GM18517 (cell line): ENCODE measurements around the gene TMEM52.
"Not testable (repeated sequence)": the region's sequence is repeated elsewhere in the genome, so short reads cannot be mapped to it uniquely, and the experiment has no call there.

Experiments
- ATAC-seq: cut with Tn5 transposase; IDR thresholded peaks from one replicate; pipeline ENCODE4 v1.9.1; 2021; ENCODE audit warnings: mild to moderate bottlenecking, moderate library complexity; ENCODE audit not compliant: unreplicated experiment

The TMEM52 gene

DNA sequence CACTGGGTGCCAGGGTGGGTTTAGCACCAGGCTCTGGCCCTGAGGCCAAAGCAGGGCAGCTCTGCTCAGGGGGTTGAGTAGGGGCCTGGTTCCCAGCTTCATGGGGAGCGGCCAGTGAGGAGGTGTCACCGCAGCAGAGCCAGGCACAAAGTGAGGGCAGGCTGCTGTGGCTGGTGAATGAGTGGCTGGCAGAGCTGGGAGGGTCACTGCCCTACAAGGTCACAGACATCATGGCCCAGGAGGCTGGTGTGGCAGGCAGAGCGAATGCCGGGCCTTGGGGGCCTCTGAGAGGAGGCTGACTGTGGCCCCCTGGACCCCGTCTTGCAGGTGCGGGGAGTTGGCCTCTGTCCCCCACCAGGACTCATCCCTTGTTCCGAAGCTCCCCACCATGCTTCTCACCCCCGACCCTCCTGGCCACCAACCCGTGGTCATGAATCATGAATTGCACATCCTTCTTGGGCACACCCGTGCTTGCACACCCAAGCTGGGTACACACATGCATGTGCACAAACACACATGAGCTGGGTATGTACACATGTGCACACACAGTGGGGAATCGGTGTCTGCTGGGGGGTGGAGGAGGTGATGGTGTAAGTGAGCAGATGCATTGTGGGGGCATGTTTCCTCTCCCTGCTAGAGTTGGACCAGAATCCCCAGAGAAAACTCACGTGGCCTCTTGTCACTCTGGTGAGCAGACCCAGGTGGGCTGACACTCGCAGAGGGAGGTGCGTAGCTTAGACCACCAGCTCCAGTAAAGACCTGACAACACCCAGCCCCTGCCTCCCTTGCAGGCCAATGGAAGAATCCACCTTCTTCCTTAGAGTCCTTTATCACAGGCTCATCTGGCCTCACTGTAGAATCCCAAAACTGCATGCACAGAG lies 23.4 kb downstream of the TMEM52 start:
- ATAC-seq = no peak

- no peak for ATAC-seq
These were observed 24.0 kb downstream of the TMEM52 start for GRCh38 chr1:1895060-1895418.

- no peak for ATAC-seq
These were observed 24.6 kb downstream of the TMEM52 start for GRCh38 chr1:1894354-1895059.

GRCh38 chr1:1893997-1894353 lies 25.1 kb downstream of the TMEM52 start:
- no peak for ATAC-seq

- ATAC-seq = no peak
These were observed 25.6 kb downstream of the TMEM52 start for GRCh38 chr1:1893291-1893985.

- ATAC-seq = no peak
These were observed 26.3 kb downstream of the TMEM52 start for GRCh38 chr1:1892763-1893120.

DNA sequence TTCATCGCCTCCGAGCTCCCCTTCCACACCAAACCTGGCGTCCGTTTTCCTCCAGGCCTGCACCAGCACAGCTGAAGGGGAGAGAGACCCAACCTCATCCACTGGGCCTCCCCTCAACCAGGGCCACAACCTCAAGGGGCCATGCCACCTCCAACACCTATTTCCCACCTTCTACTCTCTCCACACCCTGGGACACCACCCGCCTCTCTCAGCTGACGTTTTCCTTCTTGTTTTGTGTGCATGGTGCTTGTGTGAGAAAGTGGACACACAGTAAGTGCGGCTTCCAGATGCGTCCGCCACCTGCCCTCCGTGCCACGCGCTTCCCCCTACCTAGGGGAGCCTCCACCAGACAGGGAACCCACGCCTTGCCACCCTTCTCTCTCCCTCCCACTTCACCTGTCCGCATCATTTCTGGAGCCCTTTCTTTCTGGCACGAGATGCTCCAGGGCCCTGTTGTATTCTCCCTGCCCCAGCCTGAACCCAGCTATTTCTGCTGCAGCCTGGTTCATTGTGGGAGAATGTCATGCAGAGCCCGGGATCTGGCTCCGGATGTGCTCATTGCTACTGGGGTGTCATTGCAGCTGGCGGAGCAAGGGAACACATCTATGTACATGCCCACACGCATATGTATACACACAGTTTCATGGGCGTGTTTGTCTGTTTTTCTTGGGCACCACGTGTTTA lies 26.9 kb downstream of the TMEM52 start:
- no peak for ATAC-seq

DNA sequence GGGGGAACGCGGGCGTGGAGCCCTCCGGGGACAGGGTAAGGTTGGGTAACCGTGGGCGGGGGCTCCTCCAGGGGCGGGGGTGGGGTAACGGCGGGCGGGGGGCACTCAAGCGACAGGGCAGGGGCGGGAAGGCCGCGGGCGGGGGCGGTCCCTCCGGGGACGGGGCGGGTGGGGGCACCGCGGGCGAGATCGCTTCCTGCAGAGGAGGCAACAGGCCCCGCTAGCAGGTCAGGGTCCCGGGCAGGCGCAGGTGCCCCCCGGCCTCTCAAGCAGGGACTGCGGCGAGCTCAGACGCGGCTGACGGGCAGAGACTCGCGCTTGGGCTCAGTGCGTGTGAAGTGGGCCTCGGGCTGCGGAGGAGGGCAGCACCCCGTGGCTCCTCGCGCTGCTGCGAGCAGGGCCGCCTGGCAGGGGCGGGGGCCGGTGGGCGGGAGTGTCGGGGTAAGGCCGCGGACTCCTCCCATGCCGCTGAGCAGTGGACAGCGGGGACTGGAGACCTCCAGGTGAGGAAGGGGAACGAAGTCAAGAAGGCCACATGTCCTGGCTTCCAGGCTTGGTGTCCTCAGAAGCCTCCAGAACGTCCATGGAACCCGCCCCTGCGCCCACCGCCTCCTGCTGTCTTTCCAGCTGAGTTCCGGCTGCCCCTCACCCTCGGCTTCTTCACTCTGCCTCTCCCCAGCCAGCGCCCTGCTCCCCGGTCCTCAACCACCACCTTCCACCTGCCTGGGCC lies 27.6 kb downstream of the TMEM52 start:
- ATAC-seq = no peak

DNA sequence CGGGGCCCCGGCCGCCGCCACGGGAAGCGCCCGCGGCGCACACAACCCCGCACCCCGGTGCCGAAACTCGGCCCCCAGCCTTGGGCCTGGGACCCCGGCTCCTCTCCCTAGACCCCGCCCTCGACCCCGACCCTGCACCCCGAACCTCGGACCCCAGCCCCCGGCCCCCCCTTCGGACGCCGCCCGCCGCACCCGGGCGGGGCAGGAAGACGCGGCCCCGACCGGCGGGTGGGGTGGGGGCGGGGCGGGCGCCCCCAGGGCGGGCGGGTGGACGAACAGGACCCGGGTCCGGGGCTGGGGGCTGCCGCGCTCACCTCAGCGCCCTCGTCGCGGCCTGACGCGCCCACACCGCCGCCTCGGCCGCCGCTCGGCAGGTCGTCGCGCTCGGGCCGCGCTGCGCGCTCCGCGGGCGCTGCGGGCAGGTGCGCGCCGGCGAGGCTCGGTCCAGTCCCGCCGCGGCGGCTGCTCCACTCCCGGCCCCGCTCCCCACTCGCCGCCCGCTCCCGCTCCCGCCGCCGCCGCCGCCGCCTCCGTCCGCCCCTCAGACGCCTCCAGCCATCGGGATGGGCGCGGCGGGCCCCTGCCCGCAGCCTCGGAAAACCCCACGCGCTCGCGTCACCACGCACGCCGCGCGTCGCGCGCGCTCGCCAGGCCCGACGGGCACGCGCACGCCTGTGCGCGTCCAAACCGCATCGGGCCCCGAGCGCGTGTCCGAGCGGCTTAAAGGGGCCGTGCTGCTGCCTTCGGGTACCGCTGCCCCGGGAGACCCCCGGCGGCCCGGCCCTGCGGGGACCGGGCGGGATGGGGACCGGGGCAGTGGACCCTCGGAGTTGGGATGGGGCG lies 28.4 kb downstream of the TMEM52 start, which contains the start of gene GNB1:
Gene GNB1 (minus strand): TSS at position 582 of the 843 bp plus-strand sequence. CDS start 65,634 bp downstream, outside the sequence.
- ATAC-seq = peak; percentile 41

DNA sequence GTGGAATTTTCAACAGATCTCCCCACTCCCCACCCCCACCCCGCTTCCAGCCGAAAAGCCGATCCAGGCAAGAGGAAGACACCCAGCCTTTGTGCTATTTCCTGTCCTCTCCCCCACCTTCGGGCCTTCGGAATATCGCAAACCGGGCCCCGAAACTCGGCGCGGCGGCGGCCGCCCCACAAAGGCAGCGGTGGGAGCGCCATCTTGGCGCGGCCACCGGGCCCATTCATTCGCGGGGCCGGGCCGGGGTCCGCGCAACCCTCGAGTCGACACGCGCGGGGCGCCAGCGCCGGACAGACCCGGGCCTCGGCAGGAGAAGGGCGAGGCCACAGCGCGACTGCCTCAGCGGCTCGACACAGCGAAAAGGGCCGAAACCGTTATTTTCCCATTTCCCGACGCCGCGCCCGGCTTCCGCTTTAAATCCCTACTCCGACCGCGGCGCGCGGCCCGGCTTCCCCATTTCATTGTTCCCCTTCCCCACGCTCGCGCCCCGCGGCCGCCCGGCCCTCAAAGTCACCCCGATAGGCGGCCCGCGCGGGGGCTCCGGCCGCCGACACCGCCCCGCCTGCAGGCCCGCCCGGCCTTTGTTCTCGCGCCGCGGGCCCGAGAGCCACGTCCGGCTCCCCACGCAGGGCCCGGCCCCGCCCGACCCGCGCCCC lies 29.1 kb downstream of the TMEM52 start:
- peak; percentile 33 for ATAC-seq

- no peak for ATAC-seq
These were observed 29.9 kb downstream of the TMEM52 start for GRCh38 chr1:1889090-1889750.

GRCh38 chr1:1883890-1884289 lies 35.2 kb downstream of the TMEM52 start:
- ATAC-seq = not testable (repeated sequence)

DNA sequence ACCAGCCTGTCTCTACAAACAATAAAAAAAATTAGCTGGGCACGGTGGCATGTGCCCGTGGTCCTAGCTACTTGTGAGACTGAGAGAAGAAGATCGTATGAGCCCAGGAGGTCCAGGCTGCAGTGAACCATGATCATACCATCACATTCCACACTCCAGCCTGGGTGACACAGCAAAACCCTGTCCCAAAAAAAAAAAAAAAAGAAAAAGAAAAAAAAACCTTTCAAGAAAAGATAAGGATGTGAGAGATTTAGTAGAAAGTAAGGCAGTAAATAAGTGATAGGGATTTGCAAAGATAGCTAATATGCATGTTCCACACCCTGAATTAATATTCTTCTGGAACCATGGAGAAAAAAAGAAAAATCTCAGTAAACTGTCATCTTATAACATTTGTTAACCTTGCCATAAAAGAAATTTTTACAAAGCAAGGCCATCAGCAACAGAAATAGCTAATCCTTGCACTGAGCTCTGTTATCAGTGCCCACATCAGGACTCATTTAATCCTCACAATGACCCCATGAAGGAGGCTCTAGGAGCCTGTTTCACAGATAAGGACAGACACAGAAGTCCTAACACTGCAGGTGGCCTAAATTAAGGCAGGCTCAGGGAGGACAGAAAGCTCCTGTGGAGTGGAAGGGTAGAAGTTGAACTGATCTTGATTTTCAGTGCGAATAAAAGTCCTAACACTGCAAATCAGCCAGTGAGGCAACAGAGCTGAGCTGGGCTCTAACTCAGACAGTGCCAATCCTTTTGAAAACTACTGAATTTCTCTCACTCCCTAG lies 35.8 kb downstream of the TMEM52 start:
- no peak for ATAC-seq

GRCh38 chr1:1881727-1882126 lies 37.4 kb downstream of the TMEM52 start:
- no peak for ATAC-seq

- no peak for ATAC-seq
These were observed 38.3 kb downstream of the TMEM52 start for GRCh38 chr1:1880617-1881312.

- no peak for ATAC-seq
These were observed 39.1 kb downstream of the TMEM52 start for GRCh38 chr1:1879942-1880341.

DNA sequence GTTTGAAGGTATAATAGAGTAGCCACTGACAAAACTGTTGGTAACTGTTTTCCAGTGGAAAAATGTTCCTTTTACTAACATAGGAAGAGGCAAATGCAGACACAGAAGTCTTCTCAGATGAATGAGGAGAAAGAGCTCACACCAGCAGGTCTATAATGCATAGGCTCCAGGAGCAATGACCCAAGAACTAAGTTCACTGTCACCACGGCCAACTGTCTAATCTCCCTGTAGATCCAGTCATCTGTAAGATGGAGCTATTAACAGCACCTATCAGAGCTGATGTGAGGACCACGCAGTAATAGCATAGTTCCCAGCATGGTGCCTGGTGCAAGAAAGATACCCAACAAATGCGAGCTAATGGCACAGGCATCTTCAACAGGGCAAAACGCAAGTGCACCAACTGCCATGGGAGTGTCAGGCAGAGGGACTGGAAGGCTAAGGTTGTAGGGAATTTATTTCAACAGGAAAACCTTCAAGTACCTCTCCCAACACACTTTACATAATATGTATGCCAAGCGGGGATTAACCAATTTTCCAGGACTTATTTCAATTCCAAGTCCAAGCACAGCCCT lies 41.1 kb downstream of the TMEM52 start:
- no peak for ATAC-seq
